ENCODE results near the gene PSMC3. TPM values are rescaled to one million over a fixed set of nuclear protein-coding genes. Genes with fewer than 3 reads are reported as not detected.

The PSMC3 gene
- total and polyA plus RNA-seq, 9 of the 15 experiments (the other 6 are each of a cell fraction or from before 2014, with no cell fraction given) = 44.3 to 324 (median 240) TPM

GRCh38 chr11:47403571-47403970 lies 22.7 kb downstream of the PSMC3 start (continued):
- TF ChIP-seq CHAMP1 (IDR thresholded peaks at IDR 0.05) (no peak), ARID1B (IDR thresholded peaks at IDR 0.05) (0 out of 2 replicates have a peak, but pooled peaks have one; percentile 25), DPF2 (IDR thresholded peaks at IDR 0.05) (0 out of 2 replicates have a peak, but pooled peaks have one; percentile 14)

- Histone ChIP-seq H3K4me1 (replicated peaks in 1 of 2; ENCODE audit: control insufficient read depth in 2 of 2, insufficient read depth in 2 of 2, low read length in 2 of 2) (peaks cover 37 to 48% of the 10 kb centered on the region in 2 experiments), H3K9me3 (replicated peaks; ENCODE audit: control insufficient read depth, insufficient read depth, low read depth, low read length) (no peaks in the 10 kb centered on the region), H3K27me3 (ENCODE audit: control insufficient read depth in 2 of 2, insufficient read depth in 2 of 2, low read length in 2 of 2) (no peaks in the 10 kb centered on the region), H3K9me1 (ENCODE audit: control insufficient read depth, insufficient read depth, low read length) (no peaks in the 10 kb centered on the region), H3K4me3 (no peak overlapping the region), H4K20me1 (replicated peaks; ENCODE audit: control insufficient read depth, insufficient read depth, low read length) (no peaks in the 10 kb centered on the region), H3K9ac (ENCODE audit: insufficient read depth in 1 of 2, low read depth in 2 of 2, low read length in 2 of 2) (peak overlapping the region; percentile 52 to 85; a peak in 3 of 4 replicates), H3K36me3 (ENCODE audit: control insufficient read depth, insufficient read depth, low read length) (no peaks in the 10 kb centered on the region), H2AFZ (ENCODE audit: low read depth, low read length) (peak overlapping the region; percentile 94), H3K27ac (ENCODE audit: extremely low read depth, low read depth, low read length) (peak overlapping the region; percentile 79), H3K79me2 (ENCODE audit: control insufficient read depth, insufficient read depth, low read length) (no peaks in the 10 kb centered on the region), H3K4me2 (ENCODE audit: insufficient read depth, low read length) (peak overlapping the region; percentile 12; the same call in 1 of the 2 replicates)
- FAIRE-seq (no peak), DNase-seq (ENCODE audit: extremely low read depth in 1 of 4, low spot score in 3 of 4) (peak in 1 of 4 experiments; percentile 3), ATAC-seq (no peak)
- intact Hi-C loops (cut with micrococcal nuclease) (loop anchor here (10.0 kb wide), 1 partner anchor 48 kb away; the partner anchor contains the start of gene MYBPC3), in situ Hi-C loops (cut with MboI) (no loop called here)
- 64% methylated on average over 1 of the region's 4 CpGs for WGBS (ENCODE audit: insufficient coverage, low coverage, missing lambda C conversion rate)
- TF ChIP-seq ZFP36 (IDR thresholded peaks at IDR 0.05; ENCODE audit: low read depth, low read length, partially characterized antibody) (peak; percentile 97), ZNF436 (CRISPR knock-in tag; IDR thresholded peaks at IDR 0.05) (peak; percentile 77), MEF2D (tag; conservative IDR thresholded peaks at IDR 0.05; ENCODE audit: low read depth) (no peak), BCOR (IDR thresholded peaks at IDR 0.05) (peak; percentile 67), RB1 (IDR thresholded peaks at IDR 0.05; ENCODE audit: low read depth) (no peak)
- ChIA-PET POLR2A (interaction anchor here (0.5 to 1.5 kb wide), 7 partner anchors 9 to 1673 kb away, joined by 3 to 6 read pairs (median 3); partner anchors contain the start of gene PSMC3), CTCF (ENCODE audit: low intra/inter-chr PET ratio) (no interaction called here)
- BruUV-seq (replicated peaks) = no TSS peak
Measured at GRCh38 chr11:47403135-47403534, 23.1 kb downstream of the PSMC3 start.
